ENCODE data around the gene BABAM2.

DNA sequence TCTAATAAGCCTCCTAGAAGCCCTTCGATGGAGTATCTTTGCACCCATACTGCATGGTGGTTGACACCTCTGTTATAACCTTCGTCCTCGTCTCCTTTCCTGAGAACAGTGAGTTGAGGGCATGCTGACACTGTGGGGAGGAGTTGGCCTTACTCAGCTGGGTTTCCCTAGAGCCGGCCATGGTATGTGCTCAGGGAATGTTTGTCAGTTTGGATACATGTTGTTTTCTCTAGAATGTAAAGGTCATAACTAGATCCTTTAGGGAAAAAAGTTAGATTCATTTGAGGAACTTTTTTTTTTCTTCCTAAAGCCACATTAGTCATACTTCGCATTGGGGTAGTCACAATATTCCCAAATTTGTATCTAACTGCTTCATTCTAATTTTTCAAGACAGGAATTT, 396.1 kb downstream of the BABAM2 start:
- TF ChIP-seq, protein P1, sequence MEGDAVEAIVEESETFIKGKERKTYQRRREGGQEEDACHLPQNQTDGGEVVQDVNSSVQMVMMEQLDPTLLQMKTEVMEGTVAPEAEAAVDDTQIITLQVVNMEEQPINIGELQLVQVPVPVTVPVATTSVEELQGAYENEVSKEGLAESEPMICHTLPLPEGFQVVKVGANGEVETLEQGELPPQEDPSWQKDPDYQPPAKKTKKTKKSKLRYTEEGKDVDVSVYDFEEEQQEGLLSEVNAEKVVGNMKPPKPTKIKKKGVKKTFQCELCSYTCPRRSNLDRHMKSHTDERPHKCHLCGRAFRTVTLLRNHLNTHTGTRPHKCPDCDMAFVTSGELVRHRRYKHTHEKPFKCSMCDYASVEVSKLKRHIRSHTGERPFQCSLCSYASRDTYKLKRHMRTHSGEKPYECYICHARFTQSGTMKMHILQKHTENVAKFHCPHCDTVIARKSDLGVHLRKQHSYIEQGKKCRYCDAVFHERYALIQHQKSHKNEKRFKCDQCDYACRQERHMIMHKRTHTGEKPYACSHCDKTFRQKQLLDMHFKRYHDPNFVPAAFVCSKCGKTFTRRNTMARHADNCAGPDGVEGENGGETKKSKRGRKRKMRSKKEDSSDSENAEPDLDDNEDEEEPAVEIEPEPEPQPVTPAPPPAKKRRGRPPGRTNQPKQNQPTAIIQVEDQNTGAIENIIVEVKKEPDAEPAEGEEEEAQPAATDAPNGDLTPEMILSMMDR (IDR thresholded peaks at IDR 0.05): no peak
- no peak for TF ChIP-seq POLR2AphosphoS5 (IDR thresholded peaks at IDR 0.05; ENCODE audit: insufficient read depth in 1 of 2, low read depth in 1 of 2)

Measured in vagina (tissue), 2 donors.